ENCODE results near the gene PRICKLE2.

Gene PRICKLE2

GRCh38 chr3:64224826-64225610, at the start of gene PRICKLE2:
TSS of gene PRICKLE2 (minus strand) at chr3:64225466. CDS start at chr3:64198927, 26,539 bp downstream.
- no peak for ATAC-seq

GRCh38 chr3:64272842-64273241, 47.6 kb upstream of the PRICKLE2 start:
- ATAC-seq: no peak

- ATAC-seq: no peak
Observed at GRCh38 chr3:64272271-64272670, 47.0 kb upstream of the PRICKLE2 start.

- no peak for ATAC-seq
Observed at GRCh38 chr3:64271631-64272030, 46.4 kb upstream of the PRICKLE2 start.

GRCh38 chr3:64270866-64271260, 45.6 kb upstream of the PRICKLE2 start:
- no peak for ATAC-seq

- ATAC-seq: no peak
Observed at GRCh38 chr3:64270142-64270865, 45.0 kb upstream of the PRICKLE2 start.

GRCh38 chr3:64268926-64269325, 43.7 kb upstream of the PRICKLE2 start:
- ATAC-seq: no peak

GRCh38 chr3:64267721-64268604, 42.7 kb upstream of the PRICKLE2 start:
- no peak for ATAC-seq

- no peak for ATAC-seq
Observed at GRCh38 chr3:64266983-64267382, 41.7 kb upstream of the PRICKLE2 start.

- no peak for ATAC-seq
Observed at GRCh38 chr3:64266065-64266931, 41.0 kb upstream of the PRICKLE2 start.

GRCh38 chr3:64265646-64266045, 40.4 kb upstream of the PRICKLE2 start:
- no peak for ATAC-seq

- ATAC-seq: no peak
Observed at GRCh38 chr3:64264501-64265109, 39.3 kb upstream of the PRICKLE2 start.

GRCh38 chr3:64262574-64263114, 37.4 kb upstream of the PRICKLE2 start:
- no peak for ATAC-seq

- ATAC-seq: no peak
Observed at GRCh38 chr3:64260431-64260830, 35.2 kb upstream of the PRICKLE2 start.

- ATAC-seq: no peak
Observed at GRCh38 chr3:64259636-64260035, 34.4 kb upstream of the PRICKLE2 start.

- ATAC-seq: no peak
Observed at GRCh38 chr3:64257100-64257755, 32.0 kb upstream of the PRICKLE2 start.

GRCh38 chr3:64255741-64256340, 30.6 kb upstream of the PRICKLE2 start:
- ATAC-seq: no peak

- ATAC-seq: no peak
Observed at GRCh38 chr3:64254443-64254842, 29.2 kb upstream of the PRICKLE2 start.

GRCh38 chr3:64253689-64254088, 28.4 kb upstream of the PRICKLE2 start:
- ATAC-seq: no peak

GRCh38 chr3:64251019-64251418, 25.8 kb upstream of the PRICKLE2 start:
- ATAC-seq: no peak

Measured in activated CD4-positive, CD25-positive, alpha-beta regulatory T cell treated with anti-CD3 and anti-CD28 coated beads, Interleukin-2, amount 50 U/mL, for 24 hours (primary cell).